Germinal center (tissue), 1 donor: Measurements from ENCODE around the gene ZBTB7C.

ENCODE experiments used
- DNase-seq: peaks from one replicate; pipeline ENCODE4 v3.0.0; 2012; ENCODE audit warnings: mixed read lengths, low spot score

ZBTB7C gene

GRCh38 chr18:47992976-47993375, 416.2 kb downstream of the ZBTB7C start:
- no peak for DNase-seq

- DNase-seq = no peak
These were observed 416.9 kb downstream of the ZBTB7C start for GRCh38 chr18:47992266-47992665.

- no peak for DNase-seq
These were observed 418.2 kb downstream of the ZBTB7C start for GRCh38 chr18:47990981-47991380.

GRCh38 chr18:47987388-47987699, 421.8 kb downstream of the ZBTB7C start:
- no peak for DNase-seq

- DNase-seq = no peak
These were observed 422.4 kb downstream of the ZBTB7C start for GRCh38 chr18:47986620-47987387.

- DNase-seq = no peak
These were observed 423.3 kb downstream of the ZBTB7C start for GRCh38 chr18:47985866-47986265.

- DNase-seq = no peak
These were observed 424.2 kb downstream of the ZBTB7C start for GRCh38 chr18:47984991-47985390.

- no peak for DNase-seq
These were observed 425.2 kb downstream of the ZBTB7C start for GRCh38 chr18:47983946-47984345.

- no peak for DNase-seq
These were observed 426.1 kb downstream of the ZBTB7C start for GRCh38 chr18:47983055-47983454.

GRCh38 chr18:47981830-47982229, 427.4 kb downstream of the ZBTB7C start:
- no peak for DNase-seq

- DNase-seq = no peak
These were observed 427.9 kb downstream of the ZBTB7C start for GRCh38 chr18:47981320-47981719.

- no peak for DNase-seq
These were observed 429.5 kb downstream of the ZBTB7C start for GRCh38 chr18:47979611-47980200.

- no peak for DNase-seq
These were observed 430.6 kb downstream of the ZBTB7C start for GRCh38 chr18:47978603-47979002.

- DNase-seq = no peak
These were observed 431.0 kb downstream of the ZBTB7C start for GRCh38 chr18:47978141-47978540.
